Nephron (organoid): ENCODE results near the gene TRPM8.

Source experiments
- H3K27ac Mint-ChIP-seq, 3 experiments: 2 replicates each; pipeline ENCODE4 v1.8.0; 2020; ENCODE audit warnings: mixed read lengths in 3 of 3, mild to moderate bottlenecking in 2 of 3, moderate library complexity in 1 of 3
- H3K27me3 Mint-ChIP-seq: 2 replicates; pipeline ENCODE4 v1.8.0; 2021; ENCODE audit warnings: low read depth, mild to moderate bottlenecking, moderate library complexity, mixed read lengths
- H3K36me3 Mint-ChIP-seq: 2 replicates; pipeline ENCODE4 v1.8.0; 2020; ENCODE audit warnings: low read depth, mixed read lengths
- H3K4me1 Mint-ChIP-seq: 2 replicates; pipeline ENCODE4 v1.8.0; 2020; ENCODE audit warnings: mixed read lengths
- H3K4me3 Mint-ChIP-seq, 3 experiments: 2 replicates each; pipeline ENCODE4 v1.8.0; 2020; ENCODE audit warnings: mild to moderate bottlenecking in 3 of 3, mixed read lengths in 3 of 3, moderate library complexity in 2 of 3
- H3K9me3 Mint-ChIP-seq: 2 replicates; pipeline ENCODE4 v1.8.0; 2020; ENCODE audit warnings: mixed read lengths
- CTCF ChIP-seq, 3 experiments: fragments of 200-600 bp; sonication (generic); IDR thresholded peaks; one replicate each; pipeline ENCODE4 v1.5.0; 2021; ENCODE audit warnings: antibody characterized with exemption in 3 of 3; ENCODE audit not compliant: unreplicated experiment in 3 of 3

The TRPM8 gene

DNA sequence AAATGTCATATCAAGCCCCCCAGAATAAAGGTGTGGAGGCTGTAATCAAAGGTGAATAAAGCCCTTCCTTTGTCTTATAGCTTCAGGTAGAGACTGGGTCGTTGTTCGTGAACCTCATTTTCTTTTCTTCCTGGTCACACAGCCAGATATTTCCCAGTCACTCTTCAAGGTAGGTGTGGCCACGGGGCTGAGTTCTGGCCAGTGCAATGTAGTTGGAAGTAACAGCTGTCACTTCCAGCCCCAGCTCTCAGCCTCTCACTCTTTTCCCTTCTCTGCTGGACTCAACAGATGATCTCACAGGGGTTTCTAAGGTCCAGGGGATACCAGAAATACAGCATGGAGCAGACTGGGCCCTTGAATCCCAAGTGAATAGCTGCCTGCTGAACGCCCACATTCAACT, 15.8 kb upstream of the TRPM8 start:
- Mint-ChIP-seq H3K4me3 (no peak overlapping the region), H3K9me3 (no peaks in the 10 kb centered on the region), H3K27me3 (peaks cover 37% of the 10 kb centered on the region), H3K4me1 (no peaks in the 10 kb centered on the region), H3K27ac (no peak overlapping the region), H3K36me3 (no peaks in the 10 kb centered on the region)
- no peak for TF ChIP-seq CTCF (IDR thresholded peaks at IDR 0.05; ENCODE audit: unreplicated experiment in 3 of 3)

DNA sequence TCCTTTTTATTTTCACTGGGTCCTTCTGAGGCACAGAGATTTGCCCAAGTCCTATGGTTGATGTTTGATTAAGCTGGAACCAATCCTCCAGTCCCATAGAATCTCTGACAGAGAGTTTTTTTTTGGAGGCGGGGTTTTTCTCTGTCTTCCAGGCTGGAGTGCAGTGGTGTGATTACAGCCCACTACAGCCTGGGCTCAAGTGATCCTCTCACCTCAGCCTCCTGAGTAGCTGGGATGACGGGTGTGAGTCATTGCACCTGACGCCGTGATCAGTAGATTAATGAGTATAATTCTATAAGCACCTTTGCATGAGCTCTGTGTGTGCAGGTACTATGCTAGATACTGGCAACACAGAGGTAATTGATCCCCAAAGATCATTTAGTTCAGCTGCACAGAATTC, 15.3 kb upstream of the TRPM8 start:
- no peak for TF ChIP-seq CTCF (IDR thresholded peaks at IDR 0.05; ENCODE audit: unreplicated experiment in 3 of 3)
- no peaks in the 10 kb centered on the region for H3K36me3 Mint-ChIP-seq
- no peaks in the 10 kb centered on the region for H3K4me1 Mint-ChIP-seq
- no peak overlapping the region for H3K4me3 Mint-ChIP-seq
- no peaks in the 10 kb centered on the region for H3K9me3 Mint-ChIP-seq
- H3K27ac Mint-ChIP-seq = no peak overlapping the region
- H3K27me3 Mint-ChIP-seq = peaks cover 38% of the 10 kb centered on the region

DNA sequence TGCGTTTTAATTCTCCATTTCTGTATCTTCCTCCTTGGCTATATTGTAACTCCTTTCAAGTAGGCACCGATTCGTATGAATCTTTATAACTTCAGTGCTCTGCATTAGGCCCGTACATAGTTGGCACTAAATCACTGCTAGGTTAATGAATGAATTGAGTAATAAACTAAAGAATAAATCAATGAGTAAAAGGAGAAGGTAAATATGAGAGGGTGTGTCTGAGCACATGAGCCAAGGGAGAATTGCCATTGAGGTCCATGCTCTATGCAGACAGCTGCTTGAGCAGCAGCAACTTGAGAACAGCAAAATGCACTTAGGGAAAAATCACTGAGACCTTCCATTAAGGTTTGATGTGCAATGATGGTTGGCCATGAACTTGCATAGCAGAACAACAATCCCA, 11.2 kb upstream of the TRPM8 start:
- H3K4me1 Mint-ChIP-seq = no peaks in the 10 kb centered on the region
- no peak for TF ChIP-seq CTCF (IDR thresholded peaks at IDR 0.05; ENCODE audit: unreplicated experiment in 3 of 3)
- no peaks in the 10 kb centered on the region for H3K9me3 Mint-ChIP-seq
- no peaks in the 10 kb centered on the region for H3K36me3 Mint-ChIP-seq
- H3K27ac Mint-ChIP-seq = no peak overlapping the region
- H3K27me3 Mint-ChIP-seq = peaks cover 29% of the 10 kb centered on the region
- no peak overlapping the region for H3K4me3 Mint-ChIP-seq

GRCh38 chr2:233907627-233908026, 9.5 kb upstream of the TRPM8 start:
- Mint-ChIP-seq H3K36me3 (no peaks in the 10 kb centered on the region), H3K4me3 (no peak overlapping the region), H3K27ac (no peak overlapping the region), H3K4me1 (no peaks in the 10 kb centered on the region), H3K9me3 (no peaks in the 10 kb centered on the region), H3K27me3 (peaks cover 22% of the 10 kb centered on the region)
- no peak for TF ChIP-seq CTCF (IDR thresholded peaks at IDR 0.05; ENCODE audit: unreplicated experiment in 3 of 3)

DNA sequence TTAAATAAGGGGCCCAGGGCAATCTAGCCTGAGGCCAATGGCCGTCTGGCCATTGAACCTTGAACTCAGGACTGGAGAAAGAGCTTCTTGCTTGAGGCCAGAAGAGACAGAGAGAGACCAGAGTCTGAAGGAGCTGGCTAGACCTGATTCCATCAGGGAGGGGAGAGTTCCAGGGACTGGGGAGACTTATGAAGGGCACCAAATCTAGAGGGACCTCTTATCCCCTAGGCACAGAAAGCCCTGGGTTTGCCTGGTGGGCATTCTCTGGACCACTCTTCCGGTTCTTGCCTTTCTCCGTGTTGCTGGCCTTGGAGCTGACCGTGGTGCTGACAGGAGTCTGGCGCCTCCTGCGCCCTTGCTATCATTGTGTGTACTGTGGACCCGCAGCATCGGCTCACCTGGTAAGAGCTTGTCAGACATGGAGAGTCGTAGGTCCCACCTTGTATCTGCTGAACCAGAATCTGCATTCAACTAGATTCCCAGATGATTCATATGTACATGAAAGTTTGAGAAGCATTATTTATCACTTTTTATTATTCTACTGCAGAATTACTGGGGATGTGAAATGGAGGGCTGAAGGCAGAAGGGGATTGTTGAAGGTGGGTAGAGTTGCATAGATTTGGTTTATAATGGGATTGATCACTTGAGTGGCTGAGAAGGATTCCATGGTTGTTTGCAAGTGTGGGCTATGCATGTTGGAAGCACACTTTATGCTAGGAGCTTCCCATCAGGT, 4.3 kb upstream of the TRPM8 start:
- TF ChIP-seq CTCF (IDR thresholded peaks at IDR 0.05; ENCODE audit: unreplicated experiment in 3 of 3) = no peak
- Mint-ChIP-seq H3K4me1 (no peaks in the 10 kb centered on the region), H3K27ac (no peak overlapping the region), H3K9me3 (no peaks in the 10 kb centered on the region), H3K36me3 (no peaks in the 10 kb centered on the region), H3K4me3 (no peak overlapping the region), H3K27me3 (peaks cover 37% of the 10 kb centered on the region)

- Mint-ChIP-seq H3K4me3 (no peak overlapping the region), H3K4me1 (no peaks in the 10 kb centered on the region), H3K9me3 (no peaks in the 10 kb centered on the region), H3K27me3 (peaks cover 45% of the 10 kb centered on the region), H3K27ac (no peak overlapping the region), H3K36me3 (no peaks in the 10 kb centered on the region)
- peak; percentile 11 to 17 (median 15) for TF ChIP-seq CTCF (IDR thresholded peaks at IDR 0.05; ENCODE audit: unreplicated experiment in 3 of 3)
These were observed 2.0 kb upstream of the TRPM8 start for GRCh38 chr2:233915128-233915527.
